HG02678 (cell line): Measurements from ENCODE around the gene PDGFB.
"Not testable (repeated sequence)": the region's sequence is repeated elsewhere in the genome, so short reads cannot be mapped to it uniquely, and the experiment has no call there.

ENCODE experiments used
- ATAC-seq: cut with Tn5 transposase; IDR thresholded peaks from one replicate; pipeline ENCODE4 v1.9.1; 2021; ENCODE audit warnings: mild to moderate bottlenecking, moderate library complexity; ENCODE audit not compliant: unreplicated experiment

Gene PDGFB

DNA sequence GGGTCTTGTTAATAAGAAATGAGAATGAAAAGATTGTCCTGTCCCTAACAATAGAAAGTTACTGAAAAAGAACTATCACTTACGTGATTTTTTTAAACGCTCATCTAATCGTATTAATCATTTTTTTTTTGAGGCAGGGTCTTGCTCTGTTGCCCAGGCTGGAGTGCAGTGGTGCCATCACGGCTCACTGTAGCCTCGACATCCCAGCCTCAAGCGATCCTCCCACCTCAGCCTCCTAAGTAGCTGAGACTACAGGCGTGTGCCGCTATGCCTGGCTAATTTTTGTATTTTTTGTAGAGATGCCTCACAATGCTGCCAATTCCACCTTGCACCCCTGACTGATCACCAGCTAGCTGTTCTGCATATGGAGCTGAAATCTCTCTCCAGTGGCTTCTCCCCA is 15.7 kb downstream of the PDGFB start:
- no peak for ATAC-seq

- no peak for ATAC-seq
Measured at GRCh38 chr22:39227542-39228272, 17.1 kb downstream of the PDGFB start.

- no peak for ATAC-seq
Measured at GRCh38 chr22:39226353-39226752, 18.4 kb downstream of the PDGFB start.

DNA sequence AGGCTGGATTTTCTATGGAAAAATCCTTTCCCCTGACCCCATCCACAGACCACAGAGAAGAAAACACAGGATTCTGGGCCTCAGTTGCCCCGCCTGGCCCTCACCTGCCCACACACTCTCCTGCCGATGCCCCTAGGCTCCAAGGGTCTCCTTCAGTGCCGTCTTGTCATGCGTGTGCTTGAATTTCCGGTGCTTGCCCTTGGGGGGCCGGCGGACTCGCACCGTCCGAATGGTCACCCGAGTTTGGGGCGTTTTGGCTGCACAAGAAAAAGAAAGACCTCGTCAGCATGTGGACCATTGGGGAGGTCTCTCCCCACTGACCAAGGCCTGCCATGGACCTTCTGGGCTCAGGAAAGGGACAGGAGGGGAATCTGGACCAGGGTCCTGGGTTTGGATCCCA is 19.2 kb downstream of the PDGFB start:
- ATAC-seq = no peak

GRCh38 chr22:39224550-39224949 is 20.2 kb downstream of the PDGFB start:
- ATAC-seq = no peak

DNA sequence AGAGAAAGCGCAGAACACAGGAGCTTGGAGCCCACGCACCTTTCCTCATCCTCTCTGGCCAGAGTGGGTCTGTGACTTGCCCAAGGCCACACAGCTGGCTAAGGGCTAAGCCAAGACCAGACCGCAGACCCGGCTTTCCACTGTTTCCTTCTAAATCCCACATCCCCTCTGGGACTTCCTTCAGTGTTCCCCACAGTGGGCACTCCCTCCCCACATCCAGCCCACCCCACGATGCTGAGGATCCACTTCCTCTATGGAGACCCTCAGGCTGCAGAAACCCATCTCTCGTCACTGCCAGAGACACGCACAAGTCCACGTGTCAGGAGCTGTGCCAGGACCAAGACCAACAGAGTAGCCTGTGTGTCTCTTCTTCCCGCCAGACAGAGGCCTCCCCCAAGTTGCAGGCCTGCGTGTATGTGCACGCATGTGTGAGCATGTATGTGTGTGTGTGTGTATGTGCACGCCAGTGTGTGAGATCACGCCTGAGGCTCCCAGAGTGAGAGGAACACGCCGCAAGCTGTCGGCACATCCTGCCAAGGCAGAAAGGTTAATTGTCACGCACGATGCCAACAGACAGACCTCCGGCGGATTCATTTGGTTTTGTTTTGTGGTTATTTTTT is 21.6 kb downstream of the PDGFB start:
- ATAC-seq = no peak

DNA sequence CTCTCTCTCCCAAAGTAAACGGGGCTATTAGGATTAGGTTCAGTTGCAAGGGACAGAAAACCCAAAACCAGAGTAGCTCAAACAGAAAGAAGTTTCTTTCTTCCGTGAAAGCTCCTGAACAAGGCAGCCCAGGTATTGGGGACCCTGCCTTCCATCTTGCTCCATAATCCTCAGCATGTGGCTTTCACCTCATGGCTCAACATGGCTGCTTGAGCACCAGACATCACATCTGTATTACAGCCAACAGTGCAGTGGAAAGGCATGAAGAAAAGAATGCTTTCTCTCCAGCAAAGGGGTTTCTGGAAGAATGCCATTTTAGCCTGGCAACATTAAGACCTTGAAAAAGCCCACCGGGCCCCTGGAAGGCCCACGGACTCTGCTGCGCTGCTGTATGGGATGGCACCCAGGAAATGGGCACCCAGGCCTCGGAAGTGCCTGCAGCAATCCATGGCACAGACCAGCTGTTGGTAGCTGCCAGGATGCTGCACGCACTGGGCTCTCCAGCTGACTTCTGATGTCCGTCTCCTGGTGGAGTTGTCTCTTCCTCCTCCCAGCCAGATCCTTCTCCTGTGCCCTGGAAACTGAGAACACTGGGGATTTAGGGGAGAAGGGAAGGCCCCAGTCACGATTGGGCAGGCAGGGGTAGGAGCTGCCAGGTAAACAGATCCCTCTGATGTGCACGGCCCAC is 22.6 kb downstream of the PDGFB start:
- no peak for ATAC-seq

- no peak for ATAC-seq
Measured at GRCh38 chr22:39220890-39221850, 23.6 kb downstream of the PDGFB start.

DNA sequence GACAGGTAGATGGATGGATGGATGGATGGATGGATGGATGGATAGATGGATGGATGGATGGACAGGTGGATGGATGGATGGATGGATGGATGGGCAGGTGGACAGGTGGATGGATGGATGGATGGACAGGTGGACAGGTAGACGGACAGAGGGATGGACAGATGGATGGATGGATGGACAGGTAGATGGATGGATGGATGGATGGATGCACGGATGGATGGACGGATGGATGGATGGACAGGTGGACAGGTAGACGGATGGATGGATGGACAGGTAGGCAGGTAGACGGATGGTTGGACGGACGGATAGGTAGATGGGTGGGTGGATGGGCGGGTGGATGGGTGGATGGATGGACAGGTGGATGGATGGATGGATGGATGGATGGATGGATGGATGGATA is 24.3 kb downstream of the PDGFB start:
- ATAC-seq = no peak

- ATAC-seq = no peak
Measured at GRCh38 chr22:39219071-39220039, 25.4 kb downstream of the PDGFB start.

DNA sequence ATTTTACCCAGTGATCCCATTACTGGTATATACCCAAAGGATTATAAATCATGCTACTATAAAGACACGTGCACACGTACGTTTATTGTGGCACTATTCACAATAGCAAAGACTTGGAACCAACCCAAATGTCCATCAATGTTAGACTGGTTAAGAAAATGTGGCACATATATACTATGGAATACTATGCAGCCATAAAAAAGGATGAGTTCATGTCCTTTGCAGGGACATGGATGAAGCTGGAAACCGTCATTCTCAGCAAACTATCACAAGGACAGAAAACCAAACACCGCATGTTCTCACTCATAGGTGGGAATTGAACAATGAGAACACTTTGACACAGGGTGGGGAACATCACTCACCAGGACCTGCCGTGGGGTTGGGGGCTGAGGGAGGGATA is 26.4 kb downstream of the PDGFB start:
- not testable (repeated sequence) for ATAC-seq

GRCh38 chr22:39216143-39216490 is 28.7 kb downstream of the PDGFB start:
- no peak for ATAC-seq

GRCh38 chr22:39215426-39216142 is 29.2 kb downstream of the PDGFB start:
- ATAC-seq = no peak

GRCh38 chr22:39215070-39215396 is 29.7 kb downstream of the PDGFB start:
- ATAC-seq = no peak

- ATAC-seq = no peak
Measured at GRCh38 chr22:39214383-39215069, 30.3 kb downstream of the PDGFB start.

DNA sequence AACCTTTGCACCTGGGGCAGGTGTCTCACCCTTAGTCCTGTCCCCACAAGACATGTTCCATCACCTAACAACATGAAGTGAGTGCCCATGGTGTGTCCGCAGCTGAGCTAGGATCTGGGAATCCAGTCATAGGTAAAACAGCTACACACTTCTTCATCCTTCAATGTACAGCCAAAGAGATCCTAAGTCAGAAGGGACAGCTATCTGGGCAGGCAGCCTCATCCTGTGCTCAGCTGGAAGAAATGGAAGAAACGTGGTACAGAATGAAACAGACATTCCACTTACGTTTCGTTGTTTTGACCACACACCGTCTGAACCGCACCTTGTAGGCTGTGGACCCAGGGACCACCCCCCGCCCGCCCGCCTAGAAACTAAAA is 30.8 kb downstream of the PDGFB start:
- no peak for ATAC-seq

- no peak for ATAC-seq
Measured at GRCh38 chr22:39212721-39213376, 31.9 kb downstream of the PDGFB start.

DNA sequence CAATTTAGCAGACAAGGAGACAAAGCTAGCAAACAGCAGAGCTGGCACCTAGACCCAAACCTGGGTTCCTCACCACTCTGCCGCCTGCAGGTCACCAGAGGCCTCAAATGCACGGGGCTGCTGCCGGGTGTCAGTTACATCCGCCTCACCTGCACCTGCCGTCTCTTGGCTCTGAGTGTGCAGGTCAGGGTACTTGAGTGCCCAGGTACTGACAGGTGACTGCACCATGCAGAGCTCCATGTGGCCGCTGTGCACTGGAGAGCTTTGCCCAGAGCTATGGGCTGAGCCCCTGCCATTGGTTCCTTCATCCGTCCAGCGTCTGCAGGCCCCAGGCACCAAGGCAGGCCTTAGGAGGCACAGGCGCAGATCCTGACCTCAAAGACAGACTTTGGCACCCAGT is 35.0 kb downstream of the PDGFB start:
- no peak for ATAC-seq
